ENCODE data around the gene TCF19.

Gene TCF19

DNA sequence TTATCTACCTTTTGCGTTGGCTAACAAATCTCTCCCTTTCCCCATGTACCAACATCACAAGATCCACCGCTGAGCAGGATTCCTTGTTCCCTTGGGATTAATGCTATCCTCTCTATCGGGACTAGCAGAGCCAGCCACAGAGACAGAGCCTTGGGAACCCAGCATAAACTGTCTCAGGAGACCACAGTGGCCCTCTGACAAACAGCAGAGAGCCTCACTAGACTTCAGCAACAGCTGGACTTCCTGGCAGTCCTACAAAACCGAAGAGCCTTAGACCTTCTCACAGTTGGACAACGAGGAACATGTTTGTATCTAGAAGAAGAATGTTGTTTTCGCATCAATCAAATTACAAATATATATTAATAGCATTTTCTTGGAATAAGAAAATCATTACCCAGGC is 51.7 kb downstream of the TCF19 start:
- no peak for DNase-seq

DNA sequence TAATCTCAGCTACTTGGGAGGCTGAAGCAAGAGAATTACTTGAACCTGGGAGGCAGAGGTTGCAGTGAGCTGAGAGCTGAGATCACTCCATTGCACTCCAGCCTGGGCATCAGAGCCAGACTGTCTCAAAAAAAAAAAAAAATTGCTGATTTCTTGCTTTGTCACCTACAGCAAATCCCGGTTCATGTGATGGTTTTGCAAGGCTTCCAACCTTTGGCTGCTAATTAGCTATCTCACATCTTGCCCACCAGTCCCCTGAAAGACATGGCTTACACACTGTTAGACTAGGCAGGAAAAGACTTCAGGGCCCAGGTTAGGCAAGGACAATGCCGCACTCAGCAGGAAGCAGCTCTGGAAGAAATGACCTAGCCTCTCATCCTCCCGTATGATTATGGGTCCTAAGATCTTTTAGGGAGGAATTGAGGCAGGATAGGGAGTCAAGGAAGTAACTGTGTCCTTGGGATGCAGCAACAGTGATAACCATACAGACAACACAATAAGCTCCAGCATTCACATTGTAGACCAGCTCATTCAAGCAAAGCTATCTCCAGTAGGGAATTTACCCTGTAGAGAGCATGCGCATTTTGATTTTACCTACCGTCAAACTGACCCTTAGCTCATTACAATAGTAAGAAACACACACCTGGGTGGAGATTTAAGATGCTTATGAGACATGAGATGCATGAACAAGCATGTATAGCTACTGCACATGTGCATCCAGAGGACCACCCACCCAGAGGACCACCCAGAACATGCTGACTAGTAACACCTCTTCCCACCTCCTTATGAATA is 52.5 kb downstream of the TCF19 start:
- no peak for DNase-seq

Data from C1 segment of cervical spinal cord (tissue), 14 donors.